Loucy (cell line): ENCODE measurements around the gene RTN4RL2.
A peak's percentile ranks its signal among the peaks of the same experiment; 100 is the strongest.

Source experiments
- H2AFZ ChIP-seq: fragments of 200-600 bp; sonication (generic); 2 replicates; pipeline ENCODE4 v1.6.0; 2016; ENCODE audit warnings: antibody characterized with exemption, mild to moderate bottlenecking, low read length, moderate library complexity
- H3F3A ChIP-seq: fragments of 200-600 bp; 2 replicates; pipeline ENCODE4 v1.6.0; 2016; ENCODE audit warnings: antibody characterized with exemption, low read depth, mild to moderate bottlenecking
- H3K27me3 ChIP-seq: fragments of 200-600 bp; sonication (generic); 2 replicates; pipeline ENCODE4 v1.6.1; 2014; ENCODE audit warnings: low read length, mild to moderate bottlenecking; ENCODE audit not compliant: insufficient read depth, poor library complexity, severe bottlenecking
- H3K36me3 ChIP-seq: fragments of 200-600 bp; sonication (generic); 2 replicates; pipeline ENCODE4 v1.6.1; 2016; ENCODE audit warnings: low read length; ENCODE audit not compliant: insufficient read depth
- H3K4me1 ChIP-seq: fragments of 200-600 bp; sonication (generic); 2 replicates; pipeline ENCODE4 v1.5.1; 2014; ENCODE audit warnings: low read length, mild to moderate bottlenecking; ENCODE audit not compliant: insufficient read depth, poor library complexity, severe bottlenecking
- H3K4me2 ChIP-seq: fragments of 200-600 bp; sonication (generic); 2 replicates; pipeline ENCODE4 v1.6.0; 2014; ENCODE audit warnings: antibody characterized with exemption, low read length, low read depth, mild to moderate bottlenecking; ENCODE audit not compliant: poor library complexity, severe bottlenecking
- H3K4me3 ChIP-seq: fragments of 200-600 bp; sonication (generic); 2 replicates; pipeline ENCODE4 v1.5.1; 2014; ENCODE audit warnings: low read length, mild to moderate bottlenecking, mixed read lengths; ENCODE audit not compliant: poor library complexity, severe bottlenecking
- H3K79me2 ChIP-seq: fragments of 200-600 bp; sonication (generic); 2 replicates; pipeline ENCODE4 v1.6.1; 2014; ENCODE audit warnings: low read length; ENCODE audit not compliant: insufficient read depth
- H3K9ac ChIP-seq: fragments of 200-600 bp; sonication (generic); 2 replicates; pipeline ENCODE4 v1.6.0; 2014; ENCODE audit warnings: mild to moderate bottlenecking, low read depth, low read length, moderate library complexity; ENCODE audit not compliant: poor library complexity, severe bottlenecking
- H3K9me2 ChIP-seq: fragments of 200-600 bp; sonication (generic); replicated peaks from 2 replicates; pipeline ENCODE4 v1.6.1; 2016; ENCODE audit warnings: low read depth, low read length, mixed read lengths
- H3K9me3 ChIP-seq: fragments of 200-600 bp; sonication (generic); 2 replicates; pipeline ENCODE4 v1.6.1; 2014; ENCODE audit warnings: mild to moderate bottlenecking, antibody characterized with exemption, low read length, low read depth; ENCODE audit not compliant: insufficient read depth
- H4K20me1 ChIP-seq: fragments of 200-600 bp; sonication (generic); 2 replicates; pipeline ENCODE4 v1.6.0; 2014; ENCODE audit warnings: antibody characterized with exemption, low read length, mild to moderate bottlenecking; ENCODE audit not compliant: insufficient read depth, poor library complexity, severe bottlenecking
- EZH2phosphoT487 ChIP-seq: fragments of 200-600 bp; IDR thresholded peaks from 2 replicates; pipeline ENCODE4 v1.6.1; 2018; ENCODE audit warnings: antibody characterized with exemption, mild to moderate bottlenecking, moderate library complexity, borderline replicate concordance
- TF ChIP-seq, protein P1 (sequence below): fragments of 200-600 bp; sonication (generic); conservative IDR thresholded peaks from 2 replicates; pipeline ENCODE4 v1.5.1; 2014; ENCODE audit warnings: mild to moderate bottlenecking, antibody characterized with exemption, low read length

RTN4RL2 gene

DNA sequence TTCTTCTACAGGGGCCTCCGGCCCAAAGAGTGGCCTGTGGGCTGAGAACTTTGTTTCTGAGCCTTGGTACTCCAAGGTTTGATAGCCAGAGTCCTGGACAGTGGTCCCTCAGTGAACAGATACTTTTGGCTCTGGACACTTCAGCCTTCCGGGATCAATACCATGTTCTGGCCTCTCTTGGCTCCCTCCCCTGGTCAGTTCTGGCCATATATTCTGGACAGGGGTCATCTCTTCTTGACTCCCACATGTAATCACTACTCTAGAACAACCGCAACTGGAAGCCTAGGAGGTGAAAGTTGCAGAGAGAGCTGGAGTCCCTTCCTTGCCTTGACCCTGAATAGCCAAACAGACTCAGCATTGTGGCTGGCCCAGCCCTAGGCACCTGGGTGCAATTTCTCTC is 2.3 kb downstream of the RTN4RL2 start:
- no peaks in the 10 kb centered on the region for H3K9me3 ChIP-seq
- no peaks in the 10 kb centered on the region for H3K36me3 ChIP-seq
- H3K27me3 ChIP-seq: no peaks in the 10 kb centered on the region
- no peak overlapping the region for H3K9ac ChIP-seq
- no peaks in the 10 kb centered on the region for H3K79me2 ChIP-seq
- H3K4me2 ChIP-seq: peak overlapping the region; percentile 36
- no peak overlapping the region for H2AFZ ChIP-seq
- H3K4me3 ChIP-seq: peak overlapping the region; percentile 14
- TF ChIP-seq, protein P1, sequence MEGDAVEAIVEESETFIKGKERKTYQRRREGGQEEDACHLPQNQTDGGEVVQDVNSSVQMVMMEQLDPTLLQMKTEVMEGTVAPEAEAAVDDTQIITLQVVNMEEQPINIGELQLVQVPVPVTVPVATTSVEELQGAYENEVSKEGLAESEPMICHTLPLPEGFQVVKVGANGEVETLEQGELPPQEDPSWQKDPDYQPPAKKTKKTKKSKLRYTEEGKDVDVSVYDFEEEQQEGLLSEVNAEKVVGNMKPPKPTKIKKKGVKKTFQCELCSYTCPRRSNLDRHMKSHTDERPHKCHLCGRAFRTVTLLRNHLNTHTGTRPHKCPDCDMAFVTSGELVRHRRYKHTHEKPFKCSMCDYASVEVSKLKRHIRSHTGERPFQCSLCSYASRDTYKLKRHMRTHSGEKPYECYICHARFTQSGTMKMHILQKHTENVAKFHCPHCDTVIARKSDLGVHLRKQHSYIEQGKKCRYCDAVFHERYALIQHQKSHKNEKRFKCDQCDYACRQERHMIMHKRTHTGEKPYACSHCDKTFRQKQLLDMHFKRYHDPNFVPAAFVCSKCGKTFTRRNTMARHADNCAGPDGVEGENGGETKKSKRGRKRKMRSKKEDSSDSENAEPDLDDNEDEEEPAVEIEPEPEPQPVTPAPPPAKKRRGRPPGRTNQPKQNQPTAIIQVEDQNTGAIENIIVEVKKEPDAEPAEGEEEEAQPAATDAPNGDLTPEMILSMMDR: no peak
- no peak for TF ChIP-seq EZH2phosphoT487
- H3K4me1 ChIP-seq: peaks cover 41% of the 10 kb centered on the region
- no peaks in the 10 kb centered on the region for H3K9me2 ChIP-seq
- no peaks in the 10 kb centered on the region for H3F3A ChIP-seq
- no peaks in the 10 kb centered on the region for H4K20me1 ChIP-seq

DNA sequence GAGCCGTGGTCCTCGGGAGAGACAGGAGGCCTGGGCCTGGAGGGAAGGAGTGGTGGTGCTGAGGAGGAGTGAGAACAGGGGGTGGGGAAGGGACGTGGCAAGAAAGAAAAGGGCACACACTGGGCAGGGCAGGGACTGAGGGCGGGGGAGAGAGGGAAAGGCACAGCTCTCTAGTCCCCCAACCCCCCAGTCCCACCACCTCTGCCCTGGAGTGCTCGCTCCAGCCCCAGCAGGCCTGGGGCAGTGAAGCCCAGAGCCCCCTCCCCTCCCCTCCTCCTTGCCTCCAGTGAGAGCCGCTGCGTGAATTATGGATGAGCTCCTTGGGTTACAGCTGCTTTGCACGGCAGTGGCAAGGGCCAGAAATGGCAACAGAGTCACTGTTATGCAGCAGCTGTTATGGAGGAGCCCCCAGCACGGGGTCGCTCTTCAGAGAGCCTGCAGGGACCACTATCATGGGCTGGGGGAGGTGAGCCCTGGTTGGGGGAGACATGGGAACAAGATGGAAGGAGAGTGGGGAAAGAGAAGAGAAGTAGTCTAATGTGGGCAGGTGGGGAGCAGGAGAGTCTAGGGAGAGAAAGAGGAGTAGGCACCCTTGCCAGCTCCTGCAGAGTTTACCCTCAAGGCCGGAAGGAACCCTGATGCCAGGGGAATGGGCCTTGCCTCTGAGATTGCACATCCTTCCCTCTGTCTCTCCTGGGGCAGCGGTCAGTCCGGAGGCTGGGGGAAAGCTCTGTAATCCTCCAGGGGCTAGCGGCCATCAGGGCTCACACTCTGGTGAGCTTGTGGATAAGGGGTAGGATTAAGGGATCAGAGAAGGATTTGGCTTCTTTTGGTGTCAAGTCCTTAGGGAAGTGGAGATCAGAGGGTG is 3.6 kb downstream of the RTN4RL2 start:
- Histone ChIP-seq H3K9ac (no peak overlapping the region), H3K36me3 (no peaks in the 10 kb centered on the region), H3K27me3 (no peaks in the 10 kb centered on the region), H4K20me1 (no peaks in the 10 kb centered on the region), H3K9me3 (no peaks in the 10 kb centered on the region), H2AFZ (no peak overlapping the region), H3K4me3 (no peak overlapping the region), H3F3A (no peaks in the 10 kb centered on the region), H3K79me2 (no peaks in the 10 kb centered on the region), H3K4me2 (no peak overlapping the region), H3K9me2 (no peaks in the 10 kb centered on the region), H3K4me1 (peaks cover 31% of the 10 kb centered on the region)
- TF ChIP-seq EZH2phosphoT487: no peak
- TF ChIP-seq, protein P1: no peak

DNA sequence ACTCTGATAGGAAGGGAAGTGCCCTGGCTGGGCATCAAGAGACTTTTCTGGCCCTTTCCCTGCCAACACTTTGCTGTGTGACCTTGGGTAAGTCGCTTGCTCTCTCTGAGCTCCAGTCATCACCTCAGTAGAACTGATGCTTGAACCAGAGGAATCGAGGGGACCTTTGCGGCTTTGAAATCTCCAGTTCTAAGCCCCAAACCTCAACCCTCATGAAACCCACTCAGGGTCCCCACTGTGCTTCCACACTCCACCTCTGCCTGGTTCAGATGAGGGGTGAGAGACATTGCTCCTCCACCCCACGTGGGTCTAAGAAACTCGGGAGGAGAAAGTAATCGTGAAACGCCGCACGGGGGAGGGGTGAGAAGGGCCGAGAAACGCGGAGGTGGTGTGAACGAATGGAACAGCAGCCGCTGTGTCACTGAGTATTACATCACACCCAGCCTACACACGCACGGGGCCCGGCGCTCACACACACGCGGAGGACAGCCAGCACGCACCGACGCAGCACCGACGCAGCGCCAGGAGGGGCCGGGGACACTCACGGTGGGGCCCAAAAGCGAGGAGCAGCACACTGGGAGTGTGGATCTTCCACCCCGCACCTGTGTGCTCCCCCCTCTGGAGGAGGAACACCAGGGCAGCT is 4.3 kb downstream of the RTN4RL2 start:
- H3K4me3 ChIP-seq: no peak overlapping the region
- H2AFZ ChIP-seq: no peak overlapping the region
- no peaks in the 10 kb centered on the region for H3K36me3 ChIP-seq
- no peaks in the 10 kb centered on the region for H3K79me2 ChIP-seq
- H3F3A ChIP-seq: no peaks in the 10 kb centered on the region
- no peaks in the 10 kb centered on the region for H3K27me3 ChIP-seq
- peaks cover 24% of the 10 kb centered on the region for H3K4me1 ChIP-seq
- H3K4me2 ChIP-seq: no peak overlapping the region
- H3K9ac ChIP-seq: no peak overlapping the region
- no peaks in the 10 kb centered on the region for H3K9me2 ChIP-seq
- H4K20me1 ChIP-seq: no peaks in the 10 kb centered on the region
- H3K9me3 ChIP-seq: no peaks in the 10 kb centered on the region
- TF ChIP-seq EZH2phosphoT487: no peak
